Activated CD4-positive, alpha-beta T cell treated with anti-CD3 and anti-CD28 coated beads, Interleukin-2, amount 10 ng/mL, durations not matched to agents 7 days and 5 days (primary cell): Measurements from ENCODE around the gene TEX44. TPM values are rescaled to one million over a fixed set of nuclear protein-coding genes. Genes with fewer than 3 reads are reported as not detected.
"Not testable (repeated sequence)": the region's sequence is repeated elsewhere in the genome, so short reads cannot be mapped to it uniquely, and the experiment has no call there.

Source experiments
- CTCF ChIA-PET: fragments of 350-600 bp; sonication (Branson Sonifier 250); formaldehyde crosslinking; loops from one replicate; lab custom pipeline; 2021; ENCODE audit warnings: antibody characterized with exemption; lab: Charles Lee
- POLR2A ChIA-PET: fragments of 350-600 bp; sonication (Branson Sonifier 250); formaldehyde crosslinking; loops from one replicate; lab custom pipeline; 2021; ENCODE audit warnings: antibody characterized with exemption; lab: Charles Lee
- DNase-seq: peaks from one replicate; pipeline ENCODE4 v3.0.0-alpha.2; 2020
- H3K27ac Mint-ChIP-seq: one replicate; pipeline ENCODE4 v1.8.0; 2021; ENCODE audit warnings: mild to moderate bottlenecking, moderate library complexity, mixed read lengths
- H3K27me3 Mint-ChIP-seq: one replicate; pipeline ENCODE4 v1.8.0; 2021; ENCODE audit warnings: mixed read lengths
- H3K36me3 Mint-ChIP-seq: one replicate; pipeline ENCODE4 v1.8.0; 2021; ENCODE audit warnings: low read depth, mixed read lengths
- H3K4me1 Mint-ChIP-seq: one replicate; pipeline ENCODE4 v1.8.0; 2021; ENCODE audit warnings: mixed read lengths
- H3K4me3 Mint-ChIP-seq: one replicate; pipeline ENCODE4 v1.8.0; 2021; ENCODE audit warnings: mild to moderate bottlenecking, moderate library complexity, mixed read lengths
- H3K9me3 Mint-ChIP-seq: one replicate; pipeline ENCODE4 v1.8.0; 2021; ENCODE audit warnings: mixed read lengths
- total RNA-seq, 2 experiments: library from RNA; stranded (reverse); gene quantifications; one replicate each; pipeline ENCODE4 v1.2.3, GENCODE V29; 2021

The TEX44 gene
- total RNA-seq, 2 experiments from 2014 or later, result not detected

DNA sequence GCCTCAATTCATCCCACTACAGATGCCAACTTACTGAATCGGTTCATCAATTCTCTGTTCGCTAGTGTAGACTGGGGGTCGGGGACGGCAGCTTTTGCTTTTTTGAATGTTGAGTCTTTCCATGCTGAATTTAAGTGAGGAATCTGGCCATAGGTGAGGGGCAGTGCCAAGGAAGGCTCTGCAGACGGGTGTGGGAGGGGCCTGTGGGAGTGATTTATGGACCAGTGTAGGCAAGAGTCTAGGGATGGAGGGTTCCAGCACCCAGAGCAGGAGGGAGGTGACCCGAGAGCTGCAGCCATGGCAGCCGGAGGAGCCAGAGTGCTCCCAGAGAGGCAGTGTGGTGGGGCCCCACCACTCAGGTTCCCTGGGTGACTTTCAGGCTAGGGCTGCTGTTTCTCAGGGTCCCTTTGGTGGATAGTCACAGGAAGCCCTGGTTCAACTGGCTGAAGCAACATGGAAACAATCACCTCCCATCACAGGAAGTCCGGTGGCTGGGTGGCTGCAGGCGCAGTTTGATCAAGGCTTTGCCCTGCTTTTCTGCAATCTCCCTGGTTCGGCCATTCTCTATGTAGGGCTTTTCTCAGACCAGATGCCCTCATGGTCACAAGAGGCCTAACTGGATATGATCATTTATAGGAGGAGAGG lies 16.9 kb upstream of the TEX44 start:
- ChIA-PET POLR2A (no interaction called here), CTCF (interaction anchor here (1.3 kb wide), 1 partner anchor 9 kb away, joined by 3 read pairs; no protein-coding TSS in a partner anchor)
- no peaks in the 10 kb centered on the region for H3K36me3 Mint-ChIP-seq
- no peak overlapping the region for H3K27ac Mint-ChIP-seq
- DNase-seq, result no peak
- no peaks in the 10 kb centered on the region for H3K9me3 Mint-ChIP-seq
- no peak overlapping the region for H3K4me3 Mint-ChIP-seq
- H3K4me1 Mint-ChIP-seq, result no peaks in the 10 kb centered on the region
- H3K27me3 Mint-ChIP-seq, result peaks cover 8% of the 10 kb centered on the region

GRCh38 chr2:231576465-231576864 lies 16.2 kb upstream of the TEX44 start:
- Mint-ChIP-seq H3K9me3 (no peaks in the 10 kb centered on the region), H3K27ac (no peak overlapping the region), H3K36me3 (no peaks in the 10 kb centered on the region), H3K4me3 (no peak overlapping the region), H3K4me1 (no peaks in the 10 kb centered on the region), H3K27me3 (peaks cover 13% of the 10 kb centered on the region)
- CTCF ChIA-PET, result no interaction called here
- POLR2A ChIA-PET, result no interaction called here
- no peak for DNase-seq

- H3K4me1 Mint-ChIP-seq, H3K4me3 Mint-ChIP-seq, H3K36me3 Mint-ChIP-seq, H3K9me3 Mint-ChIP-seq, POLR2A ChIA-PET, DNase-seq, H3K27ac Mint-ChIP-seq: not testable (repeated sequence)
- CTCF ChIA-PET, result interaction anchor here (0.9 kb wide), 1 partner anchor 87 kb away, joined by 3 read pairs; no protein-coding TSS in a partner anchor
- peaks cover 11% of the 10 kb centered on the region for H3K27me3 Mint-ChIP-seq
Observed at GRCh38 chr2:231578655-231579054, 14.0 kb upstream of the TEX44 start.

GRCh38 chr2:231579560-231579959 lies 13.1 kb upstream of the TEX44 start:
- Mint-ChIP-seq H3K27me3 (peaks cover 11% of the 10 kb centered on the region), H3K36me3 (no peaks in the 10 kb centered on the region), H3K27ac (no peak overlapping the region), H3K9me3 (no peaks in the 10 kb centered on the region), H3K4me3 (no peak overlapping the region), H3K4me1 (no peaks in the 10 kb centered on the region)
- no peak for DNase-seq
- ChIA-PET CTCF (no interaction called here), POLR2A (no interaction called here)

- no peak for DNase-seq
- H3K36me3 Mint-ChIP-seq, result no peaks in the 10 kb centered on the region
- H3K27ac Mint-ChIP-seq, result no peak overlapping the region
- peaks cover 11% of the 10 kb centered on the region for H3K27me3 Mint-ChIP-seq
- CTCF ChIA-PET, result interaction anchor here (0.6 to 1.7 kb wide), 3 partner anchors 15 to 64 kb away, joined by 3 to 4 read pairs (median 4); no protein-coding TSS in a partner anchor
- H3K4me1 Mint-ChIP-seq, result no peaks in the 10 kb centered on the region
- H3K4me3 Mint-ChIP-seq, result no peak overlapping the region
- POLR2A ChIA-PET, result no interaction called here
- no peaks in the 10 kb centered on the region for H3K9me3 Mint-ChIP-seq
Observed at GRCh38 chr2:231581328-231581727, 11.3 kb upstream of the TEX44 start.

GRCh38 chr2:231583982-231584381 lies 8.7 kb upstream of the TEX44 start:
- H3K9me3 Mint-ChIP-seq, result no peaks in the 10 kb centered on the region
- H3K4me3 Mint-ChIP-seq, result no peak overlapping the region
- no peak overlapping the region for H3K27ac Mint-ChIP-seq
- no peaks in the 10 kb centered on the region for H3K36me3 Mint-ChIP-seq
- peaks cover 11% of the 10 kb centered on the region for H3K27me3 Mint-ChIP-seq
- CTCF ChIA-PET, result no interaction called here
- H3K4me1 Mint-ChIP-seq, result no peaks in the 10 kb centered on the region
- DNase-seq, result no peak
- POLR2A ChIA-PET, result interaction anchor here (0.8 kb wide), 1 partner anchor 50 kb away, joined by 3 read pairs; no protein-coding TSS in a partner anchor

GRCh38 chr2:231587744-231588143 lies 4.9 kb upstream of the TEX44 start:
- H3K27ac Mint-ChIP-seq, POLR2A ChIA-PET, H3K4me1 Mint-ChIP-seq, H3K36me3 Mint-ChIP-seq, DNase-seq, H3K27me3 Mint-ChIP-seq, H3K4me3 Mint-ChIP-seq, H3K9me3 Mint-ChIP-seq: not testable (repeated sequence)
- CTCF ChIA-PET, result interaction anchor here (1.3 kb wide), 1 partner anchor 14 kb away, joined by 4 read pairs; no protein-coding TSS in a partner anchor

GRCh38 chr2:231589656-231590055 lies 3.0 kb upstream of the TEX44 start:
- no peak overlapping the region for H3K27ac Mint-ChIP-seq
- no peaks in the 10 kb centered on the region for H3K27me3 Mint-ChIP-seq
- H3K4me3 Mint-ChIP-seq, result no peak overlapping the region
- DNase-seq, result no peak
- no peaks in the 10 kb centered on the region for H3K36me3 Mint-ChIP-seq
- ChIA-PET CTCF (interaction anchor here (0.7 to 1.1 kb wide), 4 partner anchors 22 to 117 kb away, joined by 3 to 6 read pairs (median 4); no protein-coding TSS in a partner anchor), POLR2A (no interaction called here)
- no peaks in the 10 kb centered on the region for H3K4me1 Mint-ChIP-seq
- H3K9me3 Mint-ChIP-seq, result no peaks in the 10 kb centered on the region

DNA sequence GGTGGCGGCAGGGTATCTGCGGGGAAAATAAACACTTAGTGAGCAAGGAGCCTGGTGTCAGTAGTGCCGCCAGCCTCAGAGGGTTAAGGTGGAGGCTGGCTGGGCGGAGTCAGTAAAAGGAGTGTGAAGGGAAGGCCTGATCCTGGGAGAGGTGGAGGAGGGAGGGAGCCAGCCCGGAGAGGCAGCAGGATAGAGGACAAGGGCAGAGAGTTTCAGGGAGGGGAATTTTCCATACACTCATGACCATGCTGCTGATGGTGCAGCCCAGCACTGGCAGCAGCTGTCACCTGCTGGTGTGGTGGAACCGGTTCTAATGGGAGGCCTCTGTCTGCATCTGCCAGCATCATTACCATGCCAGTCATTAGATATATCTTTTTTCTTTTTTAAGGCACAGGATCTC lies 2.0 kb upstream of the TEX44 start:
- Mint-ChIP-seq H3K27ac (no peak overlapping the region), H3K4me3 (no peak overlapping the region), H3K4me1 (no peaks in the 10 kb centered on the region), H3K9me3 (no peaks in the 10 kb centered on the region), H3K27me3 (no peaks in the 10 kb centered on the region), H3K36me3 (no peaks in the 10 kb centered on the region)
- ChIA-PET CTCF (interaction anchor here (0.5 to 3.9 kb wide), 5 partner anchors 11 to 143 kb away, joined by 3 to 16 read pairs (median 4); no protein-coding TSS in a partner anchor), POLR2A (no interaction called here)
- DNase-seq, result no peak

DNA sequence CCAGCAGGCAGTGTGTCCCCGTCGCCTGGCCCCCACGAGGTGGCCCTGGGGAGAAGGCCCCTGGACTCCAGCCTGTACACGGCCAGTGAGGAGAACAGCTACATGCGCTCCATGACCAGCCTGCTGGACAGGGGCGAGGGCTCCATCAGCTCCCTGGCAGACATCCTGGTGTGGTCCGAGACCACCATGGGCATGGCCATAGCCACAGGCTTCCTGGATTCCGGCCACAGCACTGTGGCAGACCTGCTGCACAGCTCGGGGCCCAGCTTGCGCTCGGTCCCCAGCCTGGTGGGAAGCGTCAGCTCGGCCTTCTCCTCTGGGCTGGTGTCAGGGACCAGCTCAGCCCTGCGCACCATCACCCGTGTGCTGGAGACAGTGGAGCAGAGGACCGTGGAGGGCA lies 1.0 kb downstream of the TEX44 start:
- ChIA-PET POLR2A (no interaction called here), CTCF (interaction anchor here (1.1 to 3.9 kb wide), 2 partner anchors 8 to 120 kb away, joined by 3 to 16 read pairs; no protein-coding TSS in a partner anchor)
- Mint-ChIP-seq H3K36me3 (no peaks in the 10 kb centered on the region), H3K4me1 (no peaks in the 10 kb centered on the region), H3K4me3 (no peak overlapping the region), H3K27me3 (no peaks in the 10 kb centered on the region), H3K27ac (no peak overlapping the region), H3K9me3 (no peaks in the 10 kb centered on the region)
- no peak for DNase-seq

DNA sequence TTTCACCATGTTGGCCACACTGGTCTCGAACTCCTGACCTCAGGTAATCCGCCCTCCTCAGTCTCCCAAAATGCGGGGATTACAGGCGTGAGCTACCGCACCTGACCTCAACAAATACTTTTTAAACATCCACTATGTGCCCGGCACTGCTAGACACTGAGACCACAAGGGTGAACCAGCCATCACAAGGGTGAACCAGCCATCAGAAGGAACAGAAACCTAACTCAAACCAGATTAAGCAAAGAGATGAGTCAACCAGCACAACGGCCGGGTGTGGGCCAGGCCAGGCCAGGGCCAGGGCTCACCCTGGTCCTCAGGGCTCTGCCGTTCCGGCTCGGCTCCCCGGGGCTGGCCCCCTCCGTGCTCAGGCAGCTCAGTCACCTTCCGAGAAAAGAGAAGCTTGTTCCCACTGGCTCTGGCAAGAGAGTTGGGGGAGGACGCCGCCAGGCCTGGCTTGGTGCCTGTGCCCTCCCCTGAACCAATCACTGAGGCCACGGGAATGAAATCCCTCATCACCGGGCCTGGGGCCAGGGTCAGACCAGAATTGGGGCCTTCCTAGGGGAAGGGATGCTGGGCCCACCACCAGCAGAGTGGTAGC lies 4.4 kb downstream of the TEX44 start:
- DNase-seq, result no peak
- ChIA-PET POLR2A (no interaction called here), CTCF (interaction anchor here (0.7 to 7.0 kb wide), 2 partner anchors 14 to 31 kb away, joined by 5 to 67 read pairs; no protein-coding TSS in a partner anchor)
- Mint-ChIP-seq H3K27ac (no peak overlapping the region), H3K4me3 (no peak overlapping the region), H3K4me1 (peaks cover 5% of the 10 kb centered on the region), H3K27me3 (no peaks in the 10 kb centered on the region), H3K36me3 (no peaks in the 10 kb centered on the region), H3K9me3 (no peaks in the 10 kb centered on the region)

DNA sequence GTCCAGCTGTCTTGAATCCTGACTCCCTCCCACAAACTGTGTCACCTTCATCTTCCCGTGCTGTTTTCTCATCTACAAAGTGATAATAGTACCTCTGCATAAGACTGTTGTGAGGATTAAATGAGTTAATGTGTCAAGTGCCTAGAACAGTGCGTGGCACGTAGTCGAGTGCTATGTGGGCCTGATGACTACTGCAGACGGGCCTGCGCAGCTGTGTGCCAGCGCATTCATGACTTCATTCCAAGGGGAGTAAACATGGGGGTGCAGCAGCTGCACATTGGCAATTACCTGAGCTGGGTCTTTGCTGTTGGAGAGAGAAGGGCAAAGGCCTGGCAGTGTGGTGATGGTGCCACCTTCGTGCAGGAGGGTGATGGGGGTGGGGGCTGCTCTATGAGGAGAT lies 5.0 kb downstream of the TEX44 start:
- POLR2A ChIA-PET, result no interaction called here
- no peaks in the 10 kb centered on the region for H3K9me3 Mint-ChIP-seq
- no peak for DNase-seq

More for the DNA sequence above, 5.0 kb downstream of the TEX44 start:
- peaks cover under 1% of the 10 kb centered on the region for H3K27me3 Mint-ChIP-seq
- no peak overlapping the region for H3K4me3 Mint-ChIP-seq
- H3K27ac Mint-ChIP-seq, result no peak overlapping the region
- peaks cover 5% of the 10 kb centered on the region for H3K4me1 Mint-ChIP-seq
- CTCF ChIA-PET, result interaction anchor here (0.7 to 7.0 kb wide), 2 partner anchors 14 to 30 kb away, joined by 5 to 67 read pairs; no protein-coding TSS in a partner anchor
- no peaks in the 10 kb centered on the region for H3K36me3 Mint-ChIP-seq
